ENCODE data around the gene SPDYE2. TPM values are rescaled to one million over a fixed set of nuclear protein-coding genes. Genes with fewer than 3 reads are reported as not detected.
A peak's percentile ranks its signal among the peaks of the same experiment; 100 is the strongest.
"Not testable (repeated sequence)": the region's sequence is repeated elsewhere in the genome, so short reads cannot be mapped to it uniquely, and the experiment has no call there.

SPDYE2 gene
- total RNA-seq, 1 donor from 2014 or later, result 0.19 TPM

- H3K4me1 Mint-ChIP-seq; H3K9me3 Mint-ChIP-seq; DNase-seq; H3K4me3 Mint-ChIP-seq; H3K27ac Mint-ChIP-seq; H3K36me3 Mint-ChIP-seq (ENCODE audit: low read depth); intact Hi-C loops (cut with micrococcal nuclease); H3K27me3 Mint-ChIP-seq: not testable (repeated sequence)
Measured at GRCh38 chr7:102604431-102605145, 53.6 kb downstream of the SPDYE2 start.

DNA sequence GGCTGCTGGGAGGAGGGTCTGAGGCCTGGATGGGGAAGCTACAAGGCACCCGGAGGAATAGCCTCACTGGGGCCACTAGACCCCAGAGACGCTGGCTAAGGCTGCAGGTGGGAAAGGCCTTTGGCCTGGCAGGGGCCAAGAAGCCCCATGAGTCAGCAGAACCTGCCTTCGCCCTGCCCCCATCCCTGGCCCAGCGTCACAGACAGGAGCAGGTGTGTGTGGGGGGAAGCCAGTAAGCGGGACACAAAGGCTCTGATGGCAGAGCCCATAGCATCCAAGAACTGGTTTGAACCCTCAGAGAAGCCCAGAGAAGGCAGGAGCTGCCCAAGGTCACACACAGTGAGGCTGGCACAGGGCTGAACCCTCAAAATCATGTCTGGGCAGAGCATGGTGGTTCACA is 55.8 kb downstream of the SPDYE2 start:
- H3K4me1 Mint-ChIP-seq; intact Hi-C loops (cut with micrococcal nuclease); H3K36me3 Mint-ChIP-seq (ENCODE audit: low read depth); DNase-seq; H3K27me3 Mint-ChIP-seq; H3K27ac Mint-ChIP-seq; H3K4me3 Mint-ChIP-seq; H3K9me3 Mint-ChIP-seq: not testable (repeated sequence)

GRCh38 chr7:102609734-102610133 is 58.7 kb downstream of the SPDYE2 start:
- intact Hi-C loops (cut with micrococcal nuclease); DNase-seq; H3K4me1 Mint-ChIP-seq; H3K9me3 Mint-ChIP-seq; H3K27me3 Mint-ChIP-seq; H3K36me3 Mint-ChIP-seq (ENCODE audit: low read depth); H3K27ac Mint-ChIP-seq; H3K4me3 Mint-ChIP-seq: not testable (repeated sequence)

DNA sequence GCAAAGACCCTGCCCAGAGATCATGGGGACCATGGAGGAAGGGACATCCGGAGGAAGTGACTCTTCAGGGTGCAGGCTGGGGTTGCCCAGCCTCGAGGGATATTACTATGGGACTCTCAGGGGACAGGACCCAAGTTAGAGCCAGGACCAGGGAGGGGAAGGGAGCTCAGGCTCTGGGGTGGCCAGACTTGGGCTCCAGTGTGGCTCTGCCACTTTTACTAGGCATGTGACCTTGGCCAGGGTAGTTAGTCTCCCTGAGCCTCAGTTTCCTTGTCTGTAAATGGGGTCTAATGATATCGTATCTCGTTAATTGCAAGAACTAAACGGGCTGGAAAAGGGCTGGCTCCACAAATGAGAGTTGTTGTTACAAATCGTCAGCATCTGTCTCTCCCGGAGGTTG is 59.4 kb downstream of the SPDYE2 start:
- H3K27ac Mint-ChIP-seq; H3K9me3 Mint-ChIP-seq; H3K4me3 Mint-ChIP-seq; H3K36me3 Mint-ChIP-seq (ENCODE audit: low read depth); H3K4me1 Mint-ChIP-seq; intact Hi-C loops (cut with micrococcal nuclease); H3K27me3 Mint-ChIP-seq: not testable (repeated sequence)
- DNase-seq, result peak; percentile 57

- H3K36me3 Mint-ChIP-seq (ENCODE audit: low read depth); intact Hi-C loops (cut with micrococcal nuclease); H3K4me1 Mint-ChIP-seq; DNase-seq; H3K9me3 Mint-ChIP-seq; H3K4me3 Mint-ChIP-seq; H3K27ac Mint-ChIP-seq; H3K27me3 Mint-ChIP-seq: not testable (repeated sequence)
Measured at GRCh38 chr7:102611013-102611674, 60.1 kb downstream of the SPDYE2 start.

DNA sequence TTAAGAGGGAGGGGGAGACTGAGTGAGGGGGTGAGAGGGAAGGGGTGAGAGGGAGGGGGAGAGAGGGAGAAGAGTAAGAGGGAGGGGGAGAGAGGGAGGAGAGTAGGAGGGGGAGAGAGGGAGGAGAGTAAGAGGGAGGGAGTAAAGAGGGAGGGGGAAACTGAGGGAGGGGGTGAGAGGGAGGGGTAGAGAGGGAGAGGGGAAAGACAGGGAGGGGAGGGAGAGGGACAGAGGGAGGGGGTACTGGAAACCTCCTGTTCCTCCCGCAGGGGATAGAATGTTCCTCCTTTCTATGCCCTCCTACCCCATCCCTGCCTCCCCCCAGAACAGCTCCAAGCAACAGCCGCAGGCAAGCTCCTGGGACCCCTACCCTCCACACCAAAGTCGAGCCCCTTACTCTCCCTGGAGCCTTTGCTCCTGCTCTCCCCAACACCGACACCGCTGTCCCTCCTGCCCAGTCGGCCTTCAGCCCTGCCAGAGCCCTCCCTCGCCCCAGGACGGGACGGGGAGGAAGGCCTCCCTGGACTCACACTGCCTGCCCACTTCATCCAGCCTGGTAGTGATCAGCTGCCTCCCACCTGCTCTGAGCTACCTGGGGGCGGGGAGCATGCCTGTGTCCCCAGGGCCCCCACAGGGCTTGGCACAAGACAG is 60.8 kb downstream of the SPDYE2 start:
- H3K9me3 Mint-ChIP-seq; H3K36me3 Mint-ChIP-seq (ENCODE audit: low read depth); H3K4me1 Mint-ChIP-seq; intact Hi-C loops (cut with micrococcal nuclease); DNase-seq; H3K27ac Mint-ChIP-seq; H3K27me3 Mint-ChIP-seq: not testable (repeated sequence)
- H3K4me3 Mint-ChIP-seq, result peak overlapping the region; percentile 34

Other genes starting within 250 kb of the SPDYE2 start
- gene SPDYE6, start 194.8 kb upstream of the SPDYE2 start, total RNA-seq, result not detected in 2 replicates
- gene PRKRIP1, start 154.9 kb upstream of the SPDYE2 start, total RNA-seq, result 26.4 and 31.7 TPM in 2 replicates
- 45.8 and 49.8 TPM in 2 replicates for gene ORAI2, start 117.7 kb upstream of the SPDYE2 start, total RNA-seq
- 9.9 and 10.9 TPM in 2 replicates for gene ALKBH4, start 86.4 kb upstream of the SPDYE2 start, total RNA-seq
- gene LRWD1, start 86.2 kb upstream of the SPDYE2 start, total RNA-seq, result 30.5 and 32.4 TPM in 2 replicates
- gene POLR2J, start 72.3 kb upstream of the SPDYE2 start, total RNA-seq, result 46.8 and 50.8 TPM in 2 replicates
- gene RASA4B, start 33.4 kb upstream of the SPDYE2 start, total RNA-seq, result 27.1 and 28.6 TPM in 2 replicates
- 14.1 and 19.2 TPM in 2 replicates for gene UPK3BL2, start 7.5 kb upstream of the SPDYE2 start, total RNA-seq
- gene POLR2J3, start 21.4 kb downstream of the SPDYE2 start, total RNA-seq, result 49.3 and 50.9 TPM in 2 replicates
- gene RASA4, start 65.5 kb downstream of the SPDYE2 start, total RNA-seq, result 52.8 and 54.1 TPM in 2 replicates
- gene UPK3BL1, start 91.6 kb downstream of the SPDYE2 start, total RNA-seq, result 14.4 and 23.0 TPM in 2 replicates
- not detected in 2 replicates for gene SPDYE2B, start 99.1 kb downstream of the SPDYE2 start, total RNA-seq
- 17.8 and 20.2 TPM in 2 replicates for gene POLR2J2, start 120.4 kb downstream of the SPDYE2 start, total RNA-seq
- 7.9 and 9.3 TPM in 2 replicates for gene FAM185A, start 197.8 kb downstream of the SPDYE2 start, total RNA-seq